SK-N-SH (cell line): ENCODE data around the gene MRPL44. TPM values are rescaled to one million over a fixed set of nuclear protein-coding genes. Genes with fewer than 3 reads are reported as not detected.

Source experiments
- CTCF ChIA-PET: fragments of 300-600, 350-600 bp; formaldehyde crosslinking; extraction: SDS; loops from one replicate; lab custom pipeline; 2021; lab: Yijun Ruan, JAX
- POLR2A ChIA-PET: fragments of 350-600 bp; sonication (Branson Sonifier 250); formaldehyde crosslinking; extraction: SDS; loops from one replicate; lab custom pipeline; 2020; ENCODE audit warnings: antibody characterized with exemption, inconsistent platforms; lab: Yijun Ruan, JAX
- DNase-seq: peaks from one replicate; pipeline ENCODE4 v3.0.0; 2012
- H2AFZ ChIP-seq: fragments of 200-600 bp; sonication (generic); 2 replicates; pipeline ENCODE4 v1.8.1; 2016; ENCODE audit warnings: antibody characterized with exemption, mild to moderate bottlenecking, low read depth
- H3F3A ChIP-seq: fragments of 200-600 bp; sonication (generic); replicated peaks from 2 replicates; pipeline ENCODE3; 2016; ENCODE audit warnings: antibody characterized with exemption, mild to moderate bottlenecking; ENCODE audit not compliant: insufficient read depth
- H3K27ac ChIP-seq, 2 experiments: fragments of 200-500 bp in 1 of 2; fragments of 200-600 bp in 1 of 2; sonication (Bioruptor generic) in 1 of 2; sonication (generic), shearing (Covaris generic) in 1 of 2; 2 replicates each; pipeline versions ENCODE4 v1.5.1 to v1.6.1; 2014 to 2016; ENCODE audit warnings: low read depth in 2 of 2, inconsistent platforms in 1 of 2, low read length in 1 of 2, mild to moderate bottlenecking in 1 of 2, mixed read lengths in 1 of 2
- H3K27me3 ChIP-seq: fragments of 200-600 bp; sonication (generic), shearing (Covaris generic); 2 replicates; pipeline ENCODE4 v1.6.1; 2016; ENCODE audit warnings: mixed run types; ENCODE audit not compliant: insufficient read depth
- H3K36me3 ChIP-seq, 2 experiments: fragments of 200-500 bp in 1 of 2; fragments of 200-600 bp in 1 of 2; sonication (Bioruptor generic) in 1 of 2; sonication (generic) in 1 of 2; replicated peaks in 1 of 2; 2 replicates each; pipeline versions ENCODE3 to v1.5.1; 2014 to 2016; ENCODE audit warnings: low read length in 1 of 2, mild to moderate bottlenecking in 1 of 2; ENCODE audit not compliant: insufficient read depth in 2 of 2, control insufficient read depth in 1 of 2
- H3K4me1 ChIP-seq, 2 experiments: fragments of 200-500 bp in 1 of 2; fragments of 200-600 bp in 1 of 2; sonication (Bioruptor generic) in 1 of 2; sonication (generic), shearing (Covaris generic) in 1 of 2; 2 replicates each; pipeline versions ENCODE4 v1.5.1 to v1.6.1; 2014 to 2016; ENCODE audit warnings: low read depth in 1 of 2, low read length in 1 of 2, mixed run types in 1 of 2; ENCODE audit not compliant: insufficient read depth in 2 of 2, control insufficient read depth in 1 of 2
- H3K4me2 ChIP-seq: fragments of 200-600 bp; sonication (generic), shearing (Covaris generic); 2 replicates; pipeline ENCODE4 v1.6.1; 2017; ENCODE audit warnings: mixed run types
- H3K4me3 ChIP-seq, 2 experiments: fragments of 200-500 bp in 1 of 2; fragments of 200-600 bp in 1 of 2; sonication (Bioruptor generic) in 1 of 2; sonication (generic), shearing (Covaris generic) in 1 of 2; 2 replicates each; pipeline versions ENCODE4 v1.5.1 to v1.8.1; 2014 to 2016; ENCODE audit warnings: low read depth in 2 of 2, inconsistent platforms in 1 of 2, low read length in 1 of 2, mild to moderate bottlenecking in 1 of 2, mixed read lengths in 1 of 2, moderate library complexity in 1 of 2
- H3K79me2 ChIP-seq: fragments of 200-600 bp; sonication (generic); 2 replicates; pipeline ENCODE4 v1.8.1; 2017; ENCODE audit warnings: mild to moderate bottlenecking; ENCODE audit not compliant: insufficient read depth
- H3K9ac ChIP-seq: fragments of 200-600 bp; sonication (generic); 2 replicates; pipeline ENCODE4 v1.6.1; 2017; ENCODE audit warnings: mixed run types
- H3K9me2 ChIP-seq: fragments of 200-600 bp; sonication (generic); 2 replicates; pipeline ENCODE4 v1.6.1; 2017; ENCODE audit warnings: mixed run types
- H3K9me3 ChIP-seq: fragments of 200-600 bp; sonication (generic); 2 replicates; pipeline ENCODE4 v1.6.1; 2017; ENCODE audit warnings: mixed run types, mild to moderate bottlenecking, moderate library complexity
- H4K20me1 ChIP-seq: fragments of 200-600 bp; sonication (generic); 2 replicates; pipeline ENCODE4 v1.6.1; 2017; ENCODE audit warnings: mild to moderate bottlenecking, mixed run types; ENCODE audit not compliant: insufficient read depth
- EP300 ChIP-seq, 2 experiments: IDR thresholded peaks; 2 replicates each; pipeline versions ENCODE4 v1.4.0 to v1.6.1; 2012; ENCODE audit warnings: borderline replicate concordance in 1 of 2, low read depth in 1 of 2, low read length in 1 of 2
- EZH2phosphoT487 ChIP-seq: fragments of 200-600 bp; sonication (generic); IDR thresholded peaks from 2 replicates; pipeline ENCODE4 v1.6.1; 2017; ENCODE audit warnings: low read depth, mixed run types, mild to moderate bottlenecking, antibody characterized with exemption, moderate library complexity, borderline replicate concordance
- FOXM1 ChIP-seq: IDR thresholded peaks from 2 replicates; pipeline ENCODE4 v1.4.0; 2012; ENCODE audit warnings: low read depth, mild to moderate bottlenecking
- GABPA ChIP-seq: IDR thresholded peaks from 2 replicates; pipeline ENCODE4 v1.4.0; 2012; ENCODE audit warnings: low read depth, mild to moderate bottlenecking
- JUND ChIP-seq: IDR thresholded peaks from 2 replicates; pipeline ENCODE4 v1.4.0; 2012
- MXI1 ChIP-seq: IDR thresholded peaks from 2 replicates; pipeline ENCODE4 v1.6.1; 2012; ENCODE audit warnings: mild to moderate bottlenecking, low read depth, low read length, improper control_type of control experiment
- NFIC ChIP-seq: IDR thresholded peaks from 2 replicates; pipeline ENCODE4 v1.4.0; 2012; ENCODE audit warnings: borderline replicate concordance
- WGBS: methylation state at CpG from one replicate; pipeline ENCODE4 v1.1.6; 2017; ENCODE audit warnings: low lambda C conversion rate; 5-methylcytosine and 5-hydroxymethylcytosine counted together
- polyA plus RNA-seq, 3 experiments: library from polyadenylated mRNA; depleted of rRNA; stranded (reverse); fragments of >200 nt; gene quantifications; 2 replicates each; pipeline ENCODE4 v1.2.3, GENCODE V29; 2012
- TF ChIP-seq, protein P1 (sequence below): IDR thresholded peaks from 2 replicates; pipeline ENCODE4 v1.4.0; 2012; ENCODE audit warnings: low read depth, borderline replicate concordance
- TF ChIP-seq, protein P2 (sequence below): fragments of 150-350 bp; IDR thresholded peaks from 2 replicates; pipeline ENCODE4 v1.6.1; 2017; ENCODE audit warnings: antibody characterized with exemption, low read length, low read depth, borderline replicate concordance
- TF ChIP-seq, protein P3 (sequence below): fragments of 150-350 bp; IDR thresholded peaks from 2 replicates; pipeline ENCODE4 v1.6.1; 2016; ENCODE audit warnings: mild to moderate bottlenecking, low read depth, low read length
- TF ChIP-seq, protein P4 (sequence below): IDR thresholded peaks from 2 replicates; pipeline ENCODE4; 2012
- TF ChIP-seq, protein P5 (sequence below): IDR thresholded peaks from 2 replicates; pipeline ENCODE4 v1.4.0; 2012; ENCODE audit warnings: low read depth
- TF ChIP-seq, protein P6 (sequence below): IDR thresholded peaks from 2 replicates; pipeline ENCODE4 v1.6.1; 2012; ENCODE audit warnings: mild to moderate bottlenecking, low read depth, low read length, moderate library complexity

The MRPL44 gene
- polyA plus RNA-seq, 1 of the 3 experiments (the other 2 are of a cell fraction) = 12.9 TPM

DNA sequence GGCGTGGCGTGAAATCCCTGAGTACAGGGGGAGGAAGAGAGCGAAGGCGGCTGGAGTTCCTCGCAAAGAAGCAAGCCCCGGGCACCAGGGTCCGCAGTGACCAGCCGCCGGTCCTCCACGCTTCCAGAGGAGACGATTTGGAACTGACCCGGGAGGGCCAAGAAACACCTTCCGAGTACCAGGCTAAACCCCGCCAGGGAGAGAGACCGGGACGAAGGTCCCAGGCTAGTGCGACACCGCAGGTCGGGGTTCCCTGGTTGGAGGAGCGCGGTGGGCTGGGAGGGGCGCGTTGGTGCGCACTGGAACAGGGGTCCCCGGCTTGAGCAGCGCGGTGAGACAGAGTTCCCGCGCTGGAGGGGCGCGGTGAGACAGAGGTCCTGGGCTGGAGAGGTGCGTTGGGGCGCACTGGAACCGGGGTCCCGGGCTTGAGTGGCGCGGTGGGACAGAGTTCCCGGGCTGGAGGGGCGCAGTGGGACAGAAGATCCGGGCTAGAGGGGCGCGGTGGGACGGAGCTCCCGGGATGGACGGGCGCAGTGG lies 13.0 kb upstream of the MRPL44 start:
- Histone ChIP-seq H3K36me3 (peaks cover 0 to 9% of the 10 kb centered on the region in 2 experiments), H3K27ac (peak overlapping the region in 1 of 2 experiments; percentile 72; a peak in 3 of 4 replicates), H3K9me2 (no peaks in the 10 kb centered on the region), H3K4me1 (peaks cover 4 to 6% of the 10 kb centered on the region in 2 experiments; a peak in 3 of 4 replicates), H3K9me3 (no peaks in the 10 kb centered on the region), H3F3A (peaks cover 14% of the 10 kb centered on the region), H3K9ac (peak overlapping the region; percentile 91)
- ChIA-PET POLR2A (no interaction called here), CTCF (interaction anchor here (1.4 to 1.8 kb wide), 4 partner anchors 11 to 50 kb away, joined by 4 to 9 read pairs (median 4); no protein-coding TSS in a partner anchor)
- 2% methylated on average over 37 of the region's 46 CpGs for WGBS
- TF ChIP-seq MXI1 (peak; percentile 41; the same call in 1 of the 2 replicates), GABPA (no peak), FOXM1 (no peak)
- TF ChIP-seq, protein P1, sequence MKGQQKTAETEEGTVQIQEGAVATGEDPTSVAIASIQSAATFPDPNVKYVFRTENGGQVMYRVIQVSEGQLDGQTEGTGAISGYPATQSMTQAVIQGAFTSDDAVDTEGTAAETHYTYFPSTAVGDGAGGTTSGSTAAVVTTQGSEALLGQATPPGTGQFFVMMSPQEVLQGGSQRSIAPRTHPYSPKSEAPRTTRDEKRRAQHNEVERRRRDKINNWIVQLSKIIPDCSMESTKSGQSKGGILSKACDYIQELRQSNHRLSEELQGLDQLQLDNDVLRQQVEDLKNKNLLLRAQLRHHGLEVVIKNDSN = no peak
- TF ChIP-seq, protein P2, sequence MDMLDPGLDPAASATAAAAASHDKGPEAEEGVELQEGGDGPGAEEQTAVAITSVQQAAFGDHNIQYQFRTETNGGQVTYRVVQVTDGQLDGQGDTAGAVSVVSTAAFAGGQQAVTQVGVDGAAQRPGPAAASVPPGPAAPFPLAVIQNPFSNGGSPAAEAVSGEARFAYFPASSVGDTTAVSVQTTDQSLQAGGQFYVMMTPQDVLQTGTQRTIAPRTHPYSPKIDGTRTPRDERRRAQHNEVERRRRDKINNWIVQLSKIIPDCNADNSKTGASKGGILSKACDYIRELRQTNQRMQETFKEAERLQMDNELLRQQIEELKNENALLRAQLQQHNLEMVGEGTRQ = no peak
- TF ChIP-seq, protein P3, sequence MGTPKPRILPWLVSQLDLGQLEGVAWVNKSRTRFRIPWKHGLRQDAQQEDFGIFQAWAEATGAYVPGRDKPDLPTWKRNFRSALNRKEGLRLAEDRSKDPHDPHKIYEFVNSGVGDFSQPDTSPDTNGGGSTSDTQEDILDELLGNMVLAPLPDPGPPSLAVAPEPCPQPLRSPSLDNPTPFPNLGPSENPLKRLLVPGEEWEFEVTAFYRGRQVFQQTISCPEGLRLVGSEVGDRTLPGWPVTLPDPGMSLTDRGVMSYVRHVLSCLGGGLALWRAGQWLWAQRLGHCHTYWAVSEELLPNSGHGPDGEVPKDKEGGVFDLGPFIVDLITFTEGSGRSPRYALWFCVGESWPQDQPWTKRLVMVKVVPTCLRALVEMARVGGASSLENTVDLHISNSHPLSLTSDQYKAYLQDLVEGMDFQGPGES = no peak
- TF ChIP-seq, all 33 proteins: peak for 1
- DNase-seq = peak; percentile 79
- no peaks in the 10 kb centered on the region for H3K27me3 ChIP-seq
- peak overlapping the region; percentile 88; the same call in 1 of the 2 replicates for H2AFZ ChIP-seq
- H4K20me1 ChIP-seq = peaks cover 14% of the 10 kb centered on the region
- peak overlapping the region; percentile 58 to 78 for H3K4me3 ChIP-seq
- H3K79me2 ChIP-seq = peaks cover 62% of the 10 kb centered on the region
- peak overlapping the region; percentile 92 for H3K4me2 ChIP-seq

DNA sequence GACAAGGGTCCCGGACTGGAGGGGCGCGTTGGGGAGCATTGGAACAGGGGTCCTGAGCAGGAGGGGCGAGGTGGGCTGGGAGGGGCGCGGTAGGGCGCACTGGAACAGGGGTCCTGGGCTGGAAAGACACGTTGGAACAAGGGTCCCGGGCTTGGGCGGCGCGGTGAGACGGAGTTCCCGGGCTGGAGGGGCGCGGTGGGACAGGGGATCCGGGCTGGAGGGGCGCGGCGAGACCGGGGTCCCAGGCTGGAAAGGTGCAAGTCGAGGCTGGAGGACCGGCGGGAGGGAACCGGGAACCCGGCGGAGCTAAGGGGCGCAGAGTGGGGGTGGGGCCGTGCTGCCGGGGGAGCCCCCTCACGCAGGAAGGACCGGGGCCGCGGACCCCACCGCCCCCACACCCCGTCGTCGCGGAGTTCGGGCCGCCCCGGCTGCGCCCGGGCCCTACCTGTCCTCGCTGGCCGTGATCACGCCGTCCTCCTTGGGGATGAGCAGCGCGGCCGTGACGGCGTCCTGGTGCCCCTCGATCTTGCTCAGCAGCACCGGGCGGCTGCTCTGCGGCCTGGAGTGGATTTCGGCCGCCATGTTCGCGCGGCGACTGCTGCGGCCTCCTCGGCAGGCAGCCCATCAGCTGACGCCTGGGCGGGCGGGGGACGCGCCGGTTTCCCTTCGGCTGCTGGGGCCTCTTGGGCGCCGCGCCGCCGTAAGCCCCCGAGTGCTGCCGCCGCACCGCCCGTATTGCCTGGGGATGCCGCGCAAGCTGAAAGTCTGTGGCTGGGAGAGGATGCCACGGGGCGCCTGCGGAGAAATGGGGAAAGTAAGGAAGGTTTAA lies 12.3 kb upstream of the MRPL44 start, which contains the start of gene WDFY1:
Gene WDFY1, minus strand, starts transcription at position 633 of the 829 bp plus-strand sequence. Its CDS starts 51 bp downstream, at position 582.
- CTCF ChIA-PET = interaction anchor here (1.5 to 1.8 kb wide), 4 partner anchors 10 to 49 kb away, joined by 4 to 9 read pairs (median 6); no protein-coding TSS in a partner anchor
- TF ChIP-seq EP300 (IDR thresholded peaks at IDR 0.05; ENCODE audit: borderline replicate concordance in 1 of 2, low read depth in 1 of 2, low read length in 1 of 2) (peak in 1 of 2 experiments; percentile 66; a peak in 1 of 4 replicates), EZH2phosphoT487 (no peak), NFIC (peak; percentile 75), GABPA (no peak), JUND (no peak; the same call in 1 of the 2 replicates)
- TF ChIP-seq, protein P4, sequence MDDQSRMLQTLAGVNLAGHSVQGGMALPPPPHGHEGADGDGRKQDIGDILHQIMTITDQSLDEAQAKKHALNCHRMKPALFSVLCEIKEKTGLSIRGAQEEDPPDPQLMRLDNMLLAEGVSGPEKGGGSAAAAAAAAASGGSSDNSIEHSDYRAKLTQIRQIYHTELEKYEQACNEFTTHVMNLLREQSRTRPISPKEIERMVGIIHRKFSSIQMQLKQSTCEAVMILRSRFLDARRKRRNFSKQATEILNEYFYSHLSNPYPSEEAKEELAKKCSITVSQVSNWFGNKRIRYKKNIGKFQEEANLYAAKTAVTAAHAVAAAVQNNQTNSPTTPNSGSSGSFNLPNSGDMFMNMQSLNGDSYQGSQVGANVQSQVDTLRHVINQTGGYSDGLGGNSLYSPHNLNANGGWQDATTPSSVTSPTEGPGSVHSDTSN = peak; percentile 79
- TF ChIP-seq, protein P5, sequence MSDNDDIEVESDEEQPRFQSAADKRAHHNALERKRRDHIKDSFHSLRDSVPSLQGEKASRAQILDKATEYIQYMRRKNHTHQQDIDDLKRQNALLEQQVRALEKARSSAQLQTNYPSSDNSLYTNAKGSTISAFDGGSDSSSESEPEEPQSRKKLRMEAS = peak; percentile 85
- TF ChIP-seq, protein P6, sequence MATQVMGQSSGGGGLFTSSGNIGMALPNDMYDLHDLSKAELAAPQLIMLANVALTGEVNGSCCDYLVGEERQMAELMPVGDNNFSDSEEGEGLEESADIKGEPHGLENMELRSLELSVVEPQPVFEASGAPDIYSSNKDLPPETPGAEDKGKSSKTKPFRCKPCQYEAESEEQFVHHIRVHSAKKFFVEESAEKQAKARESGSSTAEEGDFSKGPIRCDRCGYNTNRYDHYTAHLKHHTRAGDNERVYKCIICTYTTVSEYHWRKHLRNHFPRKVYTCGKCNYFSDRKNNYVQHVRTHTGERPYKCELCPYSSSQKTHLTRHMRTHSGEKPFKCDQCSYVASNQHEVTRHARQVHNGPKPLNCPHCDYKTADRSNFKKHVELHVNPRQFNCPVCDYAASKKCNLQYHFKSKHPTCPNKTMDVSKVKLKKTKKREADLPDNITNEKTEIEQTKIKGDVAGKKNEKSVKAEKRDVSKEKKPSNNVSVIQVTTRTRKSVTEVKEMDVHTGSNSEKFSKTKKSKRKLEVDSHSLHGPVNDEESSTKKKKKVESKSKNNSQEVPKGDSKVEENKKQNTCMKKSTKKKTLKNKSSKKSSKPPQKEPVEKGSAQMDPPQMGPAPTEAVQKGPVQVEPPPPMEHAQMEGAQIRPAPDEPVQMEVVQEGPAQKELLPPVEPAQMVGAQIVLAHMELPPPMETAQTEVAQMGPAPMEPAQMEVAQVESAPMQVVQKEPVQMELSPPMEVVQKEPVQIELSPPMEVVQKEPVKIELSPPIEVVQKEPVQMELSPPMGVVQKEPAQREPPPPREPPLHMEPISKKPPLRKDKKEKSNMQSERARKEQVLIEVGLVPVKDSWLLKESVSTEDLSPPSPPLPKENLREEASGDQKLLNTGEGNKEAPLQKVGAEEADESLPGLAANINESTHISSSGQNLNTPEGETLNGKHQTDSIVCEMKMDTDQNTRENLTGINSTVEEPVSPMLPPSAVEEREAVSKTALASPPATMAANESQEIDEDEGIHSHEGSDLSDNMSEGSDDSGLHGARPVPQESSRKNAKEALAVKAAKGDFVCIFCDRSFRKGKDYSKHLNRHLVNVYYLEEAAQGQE = no peak
- TF ChIP-seq, protein P2 = peak; percentile 36; the same call in 1 of the 2 replicates

More for the DNA sequence above, 12.3 kb upstream of the MRPL44 start, which contains the start of gene WDFY1:
- peak within 1 kb of the TSS; percentile 92 for H3K4me2 ChIP-seq
- no peaks in the 10 kb centered on the region for H3K9me3 ChIP-seq
- peaks cover 55% of the 10 kb centered on the region for H3K79me2 ChIP-seq
- peaks cover 14% of the 10 kb centered on the region for H4K20me1 ChIP-seq
- peaks cover 14% of the 10 kb centered on the region for H3F3A ChIP-seq
- POLR2A ChIA-PET = interaction anchor here (0.6 to 0.9 kb wide), 3 partner anchors 12 to 98 kb away, joined by 3 read pairs; no protein-coding TSS in a partner anchor
- peaks cover 4 to 6% of the 10 kb centered on the region in 2 experiments; a peak in 3 of 4 replicates for H3K4me1 ChIP-seq
- DNase-seq = peak; percentile 98
- H3K4me3 ChIP-seq = peak within 1 kb of the TSS; percentile 58 to 78
- H3K36me3 ChIP-seq = peaks cover 0 to 4% of the 10 kb centered on the region in 2 experiments
- peak within 1 kb of the TSS; percentile 72 to 89 for H3K27ac ChIP-seq
- H3K9ac ChIP-seq = peak within 1 kb of the TSS; percentile 91
- 1% methylated on average over 45 of the region's 87 CpGs for whole genome bisulfite sequencing
- H3K9me2 ChIP-seq = no peaks in the 10 kb centered on the region
- H2AFZ ChIP-seq = peak within 1 kb of the TSS; percentile 88
- no peaks in the 10 kb centered on the region for H3K27me3 ChIP-seq
